ENCODE results near the gene TNRC6B.

- TF ChIP-seq CTCF (IDR thresholded peaks at IDR 0.05; ENCODE audit: low read length) (no peak), EZH2 (optimal IDR thresholded peaks at IDR 0.05; ENCODE audit: low read depth, low read length) (no peak), EZH2phosphoT487 (IDR thresholded peaks at IDR 0.05; ENCODE audit: low read length) (no peak)
Measured at GRCh38 chr22:40300316-40300715, 122.6 kb downstream of the TNRC6B start.
